ENCODE results near the gene TSR3. TPM values are rescaled to one million over a fixed set of nuclear protein-coding genes. Genes with fewer than 3 reads are reported as not detected.

Gene TSR3
- total and polyA plus RNA-seq, 2 experiments from 2014 or later, result 105 to 110 TPM

DNA sequence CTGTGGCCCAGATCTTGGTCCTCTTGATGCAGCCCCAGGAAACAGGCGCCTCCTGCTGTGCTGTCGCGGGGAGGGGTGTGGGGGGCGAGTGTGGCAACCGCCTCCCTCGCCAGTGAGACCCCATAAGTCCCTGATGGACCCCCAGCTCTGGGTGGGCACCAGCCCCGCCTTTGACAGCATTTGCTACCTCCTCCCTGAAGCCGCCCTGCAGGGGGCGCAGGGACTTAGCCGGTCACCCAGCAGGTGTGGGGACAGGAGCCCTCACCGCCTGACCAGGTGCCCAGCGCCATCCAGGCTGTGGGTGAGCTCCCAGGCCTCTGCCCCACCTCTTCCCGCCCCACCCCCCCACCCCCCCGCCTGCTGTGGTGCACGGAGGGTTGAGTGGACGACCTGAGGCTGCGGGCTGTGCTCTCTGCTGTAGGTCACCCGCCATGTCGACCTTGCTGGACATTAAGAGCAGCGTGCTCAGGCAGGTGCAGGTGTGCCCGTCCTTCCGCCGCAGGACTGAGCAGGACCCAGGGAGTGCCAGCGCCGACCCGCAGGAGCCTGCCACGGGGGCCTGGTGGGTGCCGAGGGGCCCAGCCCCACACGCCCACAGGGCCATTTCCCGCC, 13.5 kb downstream of the TSR3 start:
- peaks cover 21% of the 10 kb centered on the region for H3K27me3 ChIP-seq (replicated peaks; ENCODE audit: insufficient read depth)
- H3K9me3 ChIP-seq (ENCODE audit: low read depth), result no peaks in the 10 kb centered on the region
- no peaks in the 10 kb centered on the region for H3K79me2 ChIP-seq (ENCODE audit: insufficient read depth)
- no peaks in the 10 kb centered on the region for H3K9me2 ChIP-seq (ENCODE audit: insufficient read depth)
- no peak for TF ChIP-seq EZH2 (IDR thresholded peaks at IDR 0.05; ENCODE audit: insufficient read depth, poor library complexity, severe bottlenecking)
- TF ChIP-seq EZH2phosphoT487 (IDR thresholded peaks at IDR 0.05; ENCODE audit: insufficient read depth, low read depth), result no peak
- H3K4me3 ChIP-seq, result no peak overlapping the region
- H3K9ac ChIP-seq, result no peak overlapping the region
- no peaks in the 10 kb centered on the region for H3K4me1 ChIP-seq (ENCODE audit: insufficient read depth)
- H2AFZ ChIP-seq, result no peak overlapping the region
- H4K20me1 ChIP-seq (ENCODE audit: insufficient read depth), result no peaks in the 10 kb centered on the region
- no peaks in the 10 kb centered on the region for H3F3A ChIP-seq (ENCODE audit: insufficient read depth)
- WGBS, 2 experiments (ENCODE audit: low coverage in 1 of 2, low lambda C conversion rate in 2 of 2, missing lambda C conversion rate in 2 of 2), result 65 to 71% methylated on average over 18 to 28 of the region's 30 CpGs
- in situ Hi-C loops (cut with MboI), result no loop called here
- DNase-seq, result no peak
- H3K4me2 ChIP-seq (ENCODE audit: unreplicated experiment), result no peak overlapping the region
- no peak overlapping the region for H3K27ac ChIP-seq
- H3K36me3 ChIP-seq (ENCODE audit: low read depth), result no peaks in the 10 kb centered on the region

DNA sequence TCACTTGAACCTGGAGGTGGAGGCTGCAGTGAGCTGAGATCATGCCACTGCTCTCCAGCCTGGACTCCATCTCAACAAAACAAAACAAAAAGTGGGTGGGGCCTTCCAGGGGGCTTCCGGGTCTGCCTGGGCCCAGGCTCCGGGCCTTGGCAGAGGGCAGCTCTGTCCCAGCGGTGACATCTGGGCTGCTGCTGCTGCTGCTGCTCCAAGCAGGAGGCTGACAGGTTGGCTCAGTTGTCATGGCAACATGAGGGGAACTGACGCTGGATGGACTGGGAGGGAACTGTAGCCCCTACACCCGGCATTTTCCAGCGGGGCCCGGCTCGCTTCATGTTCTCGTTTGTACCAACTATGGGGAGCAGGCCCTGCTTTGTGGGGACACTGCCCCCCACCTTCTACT, 14.2 kb downstream of the TSR3 start:
- WGBS, 2 experiments (ENCODE audit: low coverage in 1 of 2, low lambda C conversion rate in 2 of 2, missing lambda C conversion rate in 2 of 2), result 16 to 19% methylated on average over 9 of the region's 9 CpGs
- no peaks in the 10 kb centered on the region for H3K36me3 ChIP-seq (ENCODE audit: low read depth)
- no peaks in the 10 kb centered on the region for H3F3A ChIP-seq (ENCODE audit: insufficient read depth)
- no peaks in the 10 kb centered on the region for H3K9me3 ChIP-seq (ENCODE audit: low read depth)
- no peak overlapping the region for H3K4me2 ChIP-seq (ENCODE audit: unreplicated experiment)
- no peak overlapping the region for H3K9ac ChIP-seq
- no peak overlapping the region for H3K27ac ChIP-seq
- DNase-seq, result no peak
- no peaks in the 10 kb centered on the region for H3K9me2 ChIP-seq (ENCODE audit: insufficient read depth)
- in situ Hi-C loops (cut with MboI), result no loop called here
- peaks cover 28% of the 10 kb centered on the region for H3K27me3 ChIP-seq (replicated peaks; ENCODE audit: insufficient read depth)
- TF ChIP-seq EZH2 (IDR thresholded peaks at IDR 0.05; ENCODE audit: insufficient read depth, poor library complexity, severe bottlenecking) (no peak), EZH2phosphoT487 (IDR thresholded peaks at IDR 0.05; ENCODE audit: insufficient read depth, low read depth) (no peak)
- no peaks in the 10 kb centered on the region for H3K79me2 ChIP-seq (ENCODE audit: insufficient read depth)
- no peaks in the 10 kb centered on the region for H4K20me1 ChIP-seq (ENCODE audit: insufficient read depth)
- H3K4me1 ChIP-seq (ENCODE audit: insufficient read depth), result no peaks in the 10 kb centered on the region
- no peak overlapping the region for H3K4me3 ChIP-seq
- no peak overlapping the region for H2AFZ ChIP-seq

DNA sequence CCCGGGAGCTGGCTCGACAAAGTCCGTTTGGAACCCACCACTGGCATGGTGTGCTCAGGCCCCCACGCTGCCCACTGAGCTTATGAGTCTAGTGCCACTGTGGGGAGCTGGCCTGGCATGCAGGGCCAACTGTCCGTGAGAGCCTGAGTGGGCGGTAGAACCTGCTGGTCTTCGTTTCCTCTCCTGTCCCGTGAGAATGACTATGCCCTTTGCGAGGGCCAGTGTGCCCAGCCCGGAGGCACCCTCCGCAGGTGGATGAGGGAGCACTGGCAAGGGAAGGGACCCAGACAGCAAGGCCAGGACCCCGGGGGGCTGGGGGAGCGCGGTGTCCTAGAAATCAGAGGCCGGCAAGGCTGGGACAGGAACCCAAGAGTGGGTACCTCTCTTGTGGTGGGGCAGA, 15.1 kb downstream of the TSR3 start:
- no peak overlapping the region for H3K4me2 ChIP-seq (ENCODE audit: unreplicated experiment)
- H3K4me1 ChIP-seq (ENCODE audit: insufficient read depth), result no peaks in the 10 kb centered on the region
- H2AFZ ChIP-seq, result no peak overlapping the region
- H3K79me2 ChIP-seq (ENCODE audit: insufficient read depth), result no peaks in the 10 kb centered on the region
- no peak for TF ChIP-seq EZH2 (IDR thresholded peaks at IDR 0.05; ENCODE audit: insufficient read depth, poor library complexity, severe bottlenecking)
- TF ChIP-seq EZH2phosphoT487 (IDR thresholded peaks at IDR 0.05; ENCODE audit: insufficient read depth, low read depth), result no peak
- 55 to 60% methylated on average over 15 of the region's 15 CpGs for whole genome bisulfite sequencing, 2 experiments (ENCODE audit: low coverage in 1 of 2, low lambda C conversion rate in 2 of 2, missing lambda C conversion rate in 2 of 2)
- H3K9me2 ChIP-seq (ENCODE audit: insufficient read depth), result no peaks in the 10 kb centered on the region
- H3K36me3 ChIP-seq (ENCODE audit: low read depth), result no peaks in the 10 kb centered on the region
- H3K9ac ChIP-seq, result no peak overlapping the region
- no peak for DNase-seq
- H3K27ac ChIP-seq, result no peak overlapping the region
- H3K4me3 ChIP-seq, result no peak overlapping the region
- no peaks in the 10 kb centered on the region for H3F3A ChIP-seq (ENCODE audit: insufficient read depth)
- peaks cover 36% of the 10 kb centered on the region for H3K27me3 ChIP-seq (replicated peaks; ENCODE audit: insufficient read depth)
- in situ Hi-C loops (cut with MboI), result no loop called here
- H4K20me1 ChIP-seq (ENCODE audit: insufficient read depth), result no peaks in the 10 kb centered on the region
- no peaks in the 10 kb centered on the region for H3K9me3 ChIP-seq (ENCODE audit: low read depth)

DNA sequence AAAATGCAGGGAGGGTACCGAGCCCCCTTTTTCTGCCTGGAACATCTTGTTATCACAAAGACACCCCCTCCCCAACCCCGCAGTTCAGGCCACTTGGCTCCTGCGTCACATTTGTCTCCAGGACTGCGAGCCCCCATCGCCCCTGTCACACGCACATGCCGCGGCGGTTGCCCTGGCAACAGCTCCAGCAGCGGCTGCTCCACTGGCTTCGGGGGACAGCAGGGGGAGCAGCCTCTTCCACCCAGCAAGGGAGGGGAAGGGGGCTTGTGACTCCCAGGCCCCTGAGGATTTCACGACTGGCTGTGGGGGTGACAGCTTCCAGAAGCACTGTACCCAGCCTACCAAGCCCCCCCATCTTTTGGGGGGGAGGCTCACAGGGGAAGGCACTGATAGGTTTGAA, 15.7 kb downstream of the TSR3 start:
- no peaks in the 10 kb centered on the region for H3F3A ChIP-seq (ENCODE audit: insufficient read depth)
- H3K79me2 ChIP-seq (ENCODE audit: insufficient read depth), result no peaks in the 10 kb centered on the region
- H3K4me1 ChIP-seq (ENCODE audit: insufficient read depth), result no peaks in the 10 kb centered on the region
- in situ Hi-C loops (cut with MboI), result no loop called here
- H2AFZ ChIP-seq, result no peak overlapping the region
- DNase-seq, result no peak
- peaks cover 36% of the 10 kb centered on the region for H3K27me3 ChIP-seq (replicated peaks; ENCODE audit: insufficient read depth)
- no peaks in the 10 kb centered on the region for H4K20me1 ChIP-seq (ENCODE audit: insufficient read depth)
- TF ChIP-seq EZH2phosphoT487 (IDR thresholded peaks at IDR 0.05; ENCODE audit: insufficient read depth, low read depth) (no peak), EZH2 (IDR thresholded peaks at IDR 0.05; ENCODE audit: insufficient read depth, poor library complexity, severe bottlenecking) (no peak)
- no peaks in the 10 kb centered on the region for H3K36me3 ChIP-seq (ENCODE audit: low read depth)
- WGBS, 2 experiments (ENCODE audit: low coverage in 1 of 2, low lambda C conversion rate in 2 of 2, missing lambda C conversion rate in 2 of 2), result 1 to 5% methylated on average over 12 of the region's 12 CpGs
- no peak overlapping the region for H3K4me2 ChIP-seq (ENCODE audit: unreplicated experiment)
- H3K9me2 ChIP-seq (ENCODE audit: insufficient read depth), result no peaks in the 10 kb centered on the region
- H3K4me3 ChIP-seq, result no peak overlapping the region
- no peak overlapping the region for H3K27ac ChIP-seq
- H3K9ac ChIP-seq, result no peak overlapping the region
- H3K9me3 ChIP-seq (ENCODE audit: low read depth), result no peaks in the 10 kb centered on the region

All from GM23248 (cell line).